ENCODE data around the gene CDK6. TPM values are rescaled to one million over a fixed set of nuclear protein-coding genes. Genes with fewer than 3 reads are reported as not detected.

The CDK6 gene
- total and polyA plus RNA-seq, 10 of the 15 experiments (the other 5 are each of a cell fraction or from before 2014, with no cell fraction given), result 8.0 to 118 (median 45.8) TPM

DNA sequence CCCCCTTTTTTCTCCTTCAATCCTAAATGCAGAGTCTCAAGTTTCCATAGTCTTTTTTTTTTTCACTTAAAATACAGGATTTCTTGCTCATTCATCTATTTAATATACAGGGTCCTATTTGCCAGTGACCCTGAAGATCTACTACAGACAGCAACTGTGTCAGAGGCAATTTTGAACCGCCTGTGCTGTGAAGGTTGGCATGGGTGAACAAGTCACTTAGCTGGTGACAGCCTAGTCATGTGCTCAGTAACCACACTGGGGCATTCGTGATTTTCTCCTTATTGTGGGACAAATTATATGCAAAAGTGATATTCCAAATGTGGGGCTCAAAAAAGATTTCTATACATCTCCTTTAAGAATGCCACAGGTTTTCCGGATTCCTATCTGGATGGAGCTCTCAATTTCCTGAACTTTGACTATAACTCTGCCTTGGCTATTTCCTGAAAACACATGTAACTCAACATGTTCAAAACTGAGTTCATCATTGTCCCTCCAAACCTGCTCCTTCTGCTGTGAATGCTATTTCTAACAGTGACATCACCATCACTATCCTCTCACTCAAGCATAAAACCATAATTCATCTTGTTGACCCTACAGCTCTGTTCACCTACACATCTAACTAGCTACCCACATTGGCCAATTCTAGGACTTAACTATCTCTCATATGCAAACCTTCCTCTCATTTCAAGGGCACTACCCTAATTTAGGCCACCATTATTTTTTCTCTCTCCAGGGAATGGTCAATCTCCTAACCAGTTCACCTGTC lies 36.7 kb downstream of the CDK6 start (continued):
- TF ChIP-seq SKIL (IDR thresholded peaks at IDR 0.05; ENCODE audit: low read depth, poor library complexity, severe bottlenecking), result no peak

GRCh38 chr7:92798517-92799249 lies 37.7 kb downstream of the CDK6 start:
- no peak overlapping the region for H3K9ac ChIP-seq (ENCODE audit: control insufficient read depth, insufficient read depth, low read length)
- no peaks in the 10 kb centered on the region for H3K27me3 ChIP-seq (replicated peaks in 1 of 2; ENCODE audit: control insufficient read depth in 2 of 2, insufficient read depth in 2 of 2, low read length in 1 of 2)
- intact Hi-C loops (cut with micrococcal nuclease; ENCODE audit: unreplicated experiment), result loop anchor here (2.0 kb wide), 1 partner anchor 16 kb away; no protein-coding TSS in a partner anchor
- H4K20me1 ChIP-seq (ENCODE audit: control insufficient read depth, insufficient read depth), result no peaks in the 10 kb centered on the region
- peak overlapping the region; percentile 67; the same call in 1 of the 2 replicates for H3K4me2 ChIP-seq (ENCODE audit: control insufficient read depth, insufficient read depth)
- H3K79me2 ChIP-seq (ENCODE audit: control insufficient read depth, insufficient read depth, low read length), result peaks cover 53% of the 10 kb centered on the region
- H3K27ac ChIP-seq (ENCODE audit: control insufficient read depth, insufficient read depth), result no peak overlapping the region
- FAIRE-seq, result no peak
- ChIA-PET POLR2A (interaction anchor here (0.8 to 1.3 kb wide), 4 partner anchors 10 to 33 kb away, joined by 3 read pairs; no protein-coding TSS in a partner anchor), SMC1A (ENCODE audit: uncharacterized antibody, unreplicated experiment) (interaction anchor here (0.7 to 3.8 kb wide), 10 partner anchors 8 to 180 kb away, joined by 3 to 24 read pairs (median 3); no protein-coding TSS in a partner anchor), CTCF (interaction anchor here (1.3 to 1.4 kb wide), 2 partner anchors 13 to 20 kb away, joined by 3 read pairs; no protein-coding TSS in a partner anchor), RAD21 (ENCODE audit: unreplicated experiment) (interaction anchor here (0.9 to 1.8 kb wide), 8 partner anchors 10 to 34 kb away, joined by 3 to 5 read pairs (median 3); no protein-coding TSS in a partner anchor)
- in situ Hi-C loops (cut with MboI), result no loop called here
- H2AFZ ChIP-seq (ENCODE audit: control insufficient read depth, low read depth, low read length), result no peak overlapping the region
- H3K4me3 ChIP-seq, result no peak overlapping the region
- 0 out of 3 replicates have a peak, but pooled peaks have one; percentile 4 for ATAC-seq
- BruUV-seq (replicated peaks), result no TSS peak
- WGBS (ENCODE audit: insufficient coverage, insufficient replicate concordance, low lambda C conversion rate, missing lambda C conversion rate), result 86% methylated on average over 1 of the region's 1 CpG
- no peak for DNase-seq (ENCODE audit: low read depth, low spot score)
- H3K9me3 ChIP-seq (replicated peaks; ENCODE audit: control insufficient read depth, insufficient read depth, low read length), result no peaks in the 10 kb centered on the region; the same call in 2 of the 3 replicates
- peaks cover 2 to 4% of the 10 kb centered on the region in 2 experiments; a peak in 1 of 4 replicates for H3K36me3 ChIP-seq (ENCODE audit: control insufficient read depth in 2 of 2, insufficient read depth in 2 of 2, low read length in 1 of 2)
- peaks cover 16% of the 10 kb centered on the region for H3K4me1 ChIP-seq (ENCODE audit: control insufficient read depth, insufficient read depth, low read length)
- TF ChIP-seq CEBPZ (IDR thresholded peaks at IDR 0.05; ENCODE audit: low read depth, low read length) (no peak), RELA (IDR thresholded peaks at IDR 0.05; ENCODE audit: borderline replicate concordance, partially characterized antibody) (no peak), SREBF1 (IDR thresholded peaks at IDR 0.05; ENCODE audit: low read length) (no peak), ZNF24 (IDR thresholded peaks at IDR 0.05) (no peak), NBN (IDR thresholded peaks at IDR 0.05) (no peak), NFYB (IDR thresholded peaks at IDR 0.05; ENCODE audit: insufficient read depth, low read depth, low read length) (no peak)
- TF ChIP-seq, protein P1, sequence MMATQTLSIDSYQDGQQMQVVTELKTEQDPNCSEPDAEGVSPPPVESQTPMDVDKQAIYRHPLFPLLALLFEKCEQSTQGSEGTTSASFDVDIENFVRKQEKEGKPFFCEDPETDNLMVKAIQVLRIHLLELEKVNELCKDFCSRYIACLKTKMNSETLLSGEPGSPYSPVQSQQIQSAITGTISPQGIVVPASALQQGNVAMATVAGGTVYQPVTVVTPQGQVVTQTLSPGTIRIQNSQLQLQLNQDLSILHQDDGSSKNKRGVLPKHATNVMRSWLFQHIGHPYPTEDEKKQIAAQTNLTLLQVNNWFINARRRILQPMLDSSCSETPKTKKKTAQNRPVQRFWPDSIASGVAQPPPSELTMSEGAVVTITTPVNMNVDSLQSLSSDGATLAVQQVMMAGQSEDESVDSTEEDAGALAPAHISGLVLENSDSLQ (IDR thresholded peaks at IDR 0.05), result no peak
- TF ChIP-seq, protein P2, sequence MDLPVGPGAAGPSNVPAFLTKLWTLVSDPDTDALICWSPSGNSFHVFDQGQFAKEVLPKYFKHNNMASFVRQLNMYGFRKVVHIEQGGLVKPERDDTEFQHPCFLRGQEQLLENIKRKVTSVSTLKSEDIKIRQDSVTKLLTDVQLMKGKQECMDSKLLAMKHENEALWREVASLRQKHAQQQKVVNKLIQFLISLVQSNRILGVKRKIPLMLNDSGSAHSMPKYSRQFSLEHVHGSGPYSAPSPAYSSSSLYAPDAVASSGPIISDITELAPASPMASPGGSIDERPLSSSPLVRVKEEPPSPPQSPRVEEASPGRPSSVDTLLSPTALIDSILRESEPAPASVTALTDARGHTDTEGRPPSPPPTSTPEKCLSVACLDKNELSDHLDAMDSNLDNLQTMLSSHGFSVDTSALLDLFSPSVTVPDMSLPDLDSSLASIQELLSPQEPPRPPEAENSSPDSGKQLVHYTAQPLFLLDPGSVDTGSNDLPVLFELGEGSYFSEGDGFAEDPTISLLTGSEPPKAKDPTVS (IDR thresholded peaks at IDR 0.05; ENCODE audit: low read depth, low read length), result no peak

All from GM12878 (cell line).